Measurements from ENCODE around the gene NDUFAF5. TPM values are rescaled to one million over a fixed set of nuclear protein-coding genes. Genes with fewer than 3 reads are reported as not detected.

NDUFAF5 gene
- total and polyA plus RNA-seq, 4 donors: 33.3 to 47.6 (median 40.0) TPM

GRCh38 chr20:13839421-13840092 is 54.7 kb downstream of the NDUFAF5 start:
- Histone ChIP-seq H3K27me3 (ENCODE audit: control insufficient read depth, insufficient read depth, low read length) (no peaks in the 10 kb centered on the region), H3K4me3 (ENCODE audit: low read depth, low read length) (no peak overlapping the region), H3K27ac (ENCODE audit: low read depth, low read length) (no peak overlapping the region), H3K36me3 (ENCODE audit: control insufficient read depth, insufficient read depth, low read length) (no peaks in the 10 kb centered on the region), H3K4me1 (ENCODE audit: control insufficient read depth, insufficient read depth, low read length) (no peaks in the 10 kb centered on the region), H3K9me3 (ENCODE audit: control insufficient read depth, insufficient read depth, low read length) (no peaks in the 10 kb centered on the region)
- WGBS (ENCODE audit: insufficient coverage): 83% methylated on average over 4 of the region's 4 CpGs
- DNase-seq (ENCODE audit: low read depth in 4 of 6, low spot score in 6 of 6): peak in 1 of 6 donors; percentile 9

- no peaks in the 10 kb centered on the region for H3K36me3 ChIP-seq (ENCODE audit: control insufficient read depth, insufficient read depth, low read length)
- no peak overlapping the region for H3K4me3 ChIP-seq (ENCODE audit: low read depth, low read length)
- no peaks in the 10 kb centered on the region for H3K9me3 ChIP-seq (ENCODE audit: control insufficient read depth, insufficient read depth, low read length)
- H3K4me1 ChIP-seq (ENCODE audit: control insufficient read depth, insufficient read depth, low read length): no peaks in the 10 kb centered on the region
- no peak for DNase-seq (ENCODE audit: low read depth in 4 of 6, low spot score in 6 of 6)
- no peak overlapping the region for H3K27ac ChIP-seq (ENCODE audit: low read depth, low read length)
- no peaks in the 10 kb centered on the region for H3K27me3 ChIP-seq (ENCODE audit: control insufficient read depth, insufficient read depth, low read length)
- 66% methylated on average over 4 of the region's 4 CpGs for WGBS (ENCODE audit: insufficient coverage)
Measured at GRCh38 chr20:13840093-13840465, 55.3 kb downstream of the NDUFAF5 start.

GRCh38 chr20:13841206-13841605 is 56.4 kb downstream of the NDUFAF5 start:
- DNase-seq (ENCODE audit: low read depth in 4 of 6, low spot score in 6 of 6): no peak
- Histone ChIP-seq H3K27me3 (ENCODE audit: control insufficient read depth, insufficient read depth, low read length) (no peaks in the 10 kb centered on the region), H3K4me1 (ENCODE audit: control insufficient read depth, insufficient read depth, low read length) (no peaks in the 10 kb centered on the region), H3K9me3 (ENCODE audit: control insufficient read depth, insufficient read depth, low read length) (no peaks in the 10 kb centered on the region), H3K36me3 (ENCODE audit: control insufficient read depth, insufficient read depth, low read length) (no peaks in the 10 kb centered on the region), H3K27ac (ENCODE audit: low read depth, low read length) (no peak overlapping the region), H3K4me3 (ENCODE audit: low read depth, low read length) (no peak overlapping the region)
- 93% methylated on average over 1 of the region's 3 CpGs for WGBS (ENCODE audit: insufficient coverage)

- H3K4me1 ChIP-seq (ENCODE audit: control insufficient read depth, insufficient read depth, low read length): no peaks in the 10 kb centered on the region
- H3K36me3 ChIP-seq (ENCODE audit: control insufficient read depth, insufficient read depth, low read length): no peaks in the 10 kb centered on the region
- no peak overlapping the region for H3K4me3 ChIP-seq (ENCODE audit: low read depth, low read length)
- no peak overlapping the region for H3K27ac ChIP-seq (ENCODE audit: low read depth, low read length)
- H3K9me3 ChIP-seq (ENCODE audit: control insufficient read depth, insufficient read depth, low read length): no peaks in the 10 kb centered on the region
- H3K27me3 ChIP-seq (ENCODE audit: control insufficient read depth, insufficient read depth, low read length): no peaks in the 10 kb centered on the region
- DNase-seq (ENCODE audit: low read depth in 4 of 6, low spot score in 6 of 6): no peak
- WGBS (ENCODE audit: insufficient coverage): no CpG with 5 or more reads among the region's 4 CpGs
Measured at GRCh38 chr20:13844296-13844695, 59.5 kb downstream of the NDUFAF5 start.

- Histone ChIP-seq H3K4me1 (ENCODE audit: control insufficient read depth, insufficient read depth, low read length) (no peaks in the 10 kb centered on the region), H3K27me3 (ENCODE audit: control insufficient read depth, insufficient read depth, low read length) (no peaks in the 10 kb centered on the region), H3K9me3 (ENCODE audit: control insufficient read depth, insufficient read depth, low read length) (no peaks in the 10 kb centered on the region), H3K4me3 (ENCODE audit: low read depth, low read length) (no peak overlapping the region), H3K36me3 (ENCODE audit: control insufficient read depth, insufficient read depth, low read length) (no peaks in the 10 kb centered on the region), H3K27ac (ENCODE audit: low read depth, low read length) (no peak overlapping the region)
- WGBS (ENCODE audit: insufficient coverage): 100% methylated on average over 1 of the region's 2 CpGs
- no peak for DNase-seq (ENCODE audit: low read depth in 4 of 6, low spot score in 6 of 6)
Measured at GRCh38 chr20:13851279-13851678, 66.5 kb downstream of the NDUFAF5 start.

- no CpG with 5 or more reads among the region's 1 CpG for WGBS (ENCODE audit: insufficient coverage)
- no peaks in the 10 kb centered on the region for H3K9me3 ChIP-seq (ENCODE audit: control insufficient read depth, insufficient read depth, low read length)
- no peak overlapping the region for H3K4me3 ChIP-seq (ENCODE audit: low read depth, low read length)
- no peaks in the 10 kb centered on the region for H3K27me3 ChIP-seq (ENCODE audit: control insufficient read depth, insufficient read depth, low read length)
- no peak for DNase-seq (ENCODE audit: low read depth in 4 of 6, low spot score in 6 of 6)
- H3K4me1 ChIP-seq (ENCODE audit: control insufficient read depth, insufficient read depth, low read length): peaks cover 2% of the 10 kb centered on the region
- no peak overlapping the region for H3K27ac ChIP-seq (ENCODE audit: low read depth, low read length)
- H3K36me3 ChIP-seq (ENCODE audit: control insufficient read depth, insufficient read depth, low read length): no peaks in the 10 kb centered on the region
Measured at GRCh38 chr20:13852306-13852705, 67.5 kb downstream of the NDUFAF5 start.

- Histone ChIP-seq H3K27me3 (ENCODE audit: control insufficient read depth, insufficient read depth, low read length) (no peaks in the 10 kb centered on the region), H3K4me3 (ENCODE audit: low read depth, low read length) (no peak overlapping the region), H3K9me3 (ENCODE audit: control insufficient read depth, insufficient read depth, low read length) (no peaks in the 10 kb centered on the region), H3K27ac (ENCODE audit: low read depth, low read length) (no peak overlapping the region), H3K36me3 (ENCODE audit: control insufficient read depth, insufficient read depth, low read length) (no peaks in the 10 kb centered on the region), H3K4me1 (ENCODE audit: control insufficient read depth, insufficient read depth, low read length) (peaks cover 3% of the 10 kb centered on the region)
- 100% methylated on average over 2 of the region's 4 CpGs for WGBS (ENCODE audit: insufficient coverage)
- no peak for DNase-seq (ENCODE audit: low read depth in 4 of 6, low spot score in 6 of 6)
Measured at GRCh38 chr20:13855613-13856012, 70.8 kb downstream of the NDUFAF5 start.

GRCh38 chr20:13856354-13856753 is 71.5 kb downstream of the NDUFAF5 start:
- no peaks in the 10 kb centered on the region for H3K9me3 ChIP-seq (ENCODE audit: control insufficient read depth, insufficient read depth, low read length)
- peaks cover 3% of the 10 kb centered on the region for H3K4me1 ChIP-seq (ENCODE audit: control insufficient read depth, insufficient read depth, low read length)
- no peaks in the 10 kb centered on the region for H3K36me3 ChIP-seq (ENCODE audit: control insufficient read depth, insufficient read depth, low read length)
- DNase-seq (ENCODE audit: low read depth in 4 of 6, low spot score in 6 of 6): no peak
- WGBS (ENCODE audit: insufficient coverage): 100% methylated on average over 1 of the region's 4 CpGs
- H3K27ac ChIP-seq (ENCODE audit: low read depth, low read length): no peak overlapping the region
- no peak overlapping the region for H3K4me3 ChIP-seq (ENCODE audit: low read depth, low read length)
- no peaks in the 10 kb centered on the region for H3K27me3 ChIP-seq (ENCODE audit: control insufficient read depth, insufficient read depth, low read length)

- 44% methylated on average over 1 of the region's 3 CpGs for WGBS (ENCODE audit: insufficient coverage)
- peak in 2 of 6 donors; percentile 23 to 48 for DNase-seq (ENCODE audit: low read depth in 4 of 6, low spot score in 6 of 6)
- Histone ChIP-seq H3K4me3 (ENCODE audit: low read depth, low read length) (no peak overlapping the region), H3K36me3 (ENCODE audit: control insufficient read depth, insufficient read depth, low read length) (no peaks in the 10 kb centered on the region), H3K9me3 (ENCODE audit: control insufficient read depth, insufficient read depth, low read length) (no peaks in the 10 kb centered on the region), H3K4me1 (ENCODE audit: control insufficient read depth, insufficient read depth, low read length) (peaks cover 3% of the 10 kb centered on the region), H3K27me3 (ENCODE audit: control insufficient read depth, insufficient read depth, low read length) (no peaks in the 10 kb centered on the region), H3K27ac (ENCODE audit: low read depth, low read length) (no peak overlapping the region)
Measured at GRCh38 chr20:13857304-13857703, 72.5 kb downstream of the NDUFAF5 start.

- Histone ChIP-seq H3K36me3 (ENCODE audit: control insufficient read depth, insufficient read depth, low read length) (no peaks in the 10 kb centered on the region), H3K9me3 (ENCODE audit: control insufficient read depth, insufficient read depth, low read length) (no peaks in the 10 kb centered on the region), H3K27ac (ENCODE audit: low read depth, low read length) (no peak overlapping the region), H3K4me1 (ENCODE audit: control insufficient read depth, insufficient read depth, low read length) (peaks cover 3% of the 10 kb centered on the region), H3K4me3 (ENCODE audit: low read depth, low read length) (no peak overlapping the region), H3K27me3 (ENCODE audit: control insufficient read depth, insufficient read depth, low read length) (no peaks in the 10 kb centered on the region)
- DNase-seq (ENCODE audit: low read depth in 4 of 6, low spot score in 6 of 6): peak in 2 of 6 donors; percentile 27 to 54
- 56% methylated on average over 7 of the region's 7 CpGs for WGBS (ENCODE audit: insufficient coverage)
Measured at GRCh38 chr20:13857961-13858360, 73.1 kb downstream of the NDUFAF5 start.
